Gastrocnemius medialis (tissue), 4 donors: ENCODE results near the gene MERTK.

Source experiments
- POLR2A ChIP-seq, 2 donors: fragments of 450-650 bp; IDR thresholded peaks; one replicate each; pipeline ENCODE4 v1.6.1; 2017; ENCODE audit warnings: antibody characterized with exemption in 2 of 2, mild to moderate bottlenecking in 2 of 2, moderate library complexity in 2 of 2
- TF ChIP-seq, protein P1 (sequence below), 5 experiments: fragments of 450-650 bp in 3 of 5; fragments of 200-600 bp in 2 of 5; sonication (generic) in 2 of 5; IDR thresholded peaks in 4 of 5; conservative IDR thresholded peaks in 1 of 5; 1 replicate in 4 of 5; 2 replicates in 1 of 5; pipeline ENCODE4 v1.5.1; 2016 to 2019; ENCODE audit warnings: antibody characterized with exemption in 5 of 5, mild to moderate bottlenecking in 3 of 5, moderate library complexity in 3 of 5

DNA sequence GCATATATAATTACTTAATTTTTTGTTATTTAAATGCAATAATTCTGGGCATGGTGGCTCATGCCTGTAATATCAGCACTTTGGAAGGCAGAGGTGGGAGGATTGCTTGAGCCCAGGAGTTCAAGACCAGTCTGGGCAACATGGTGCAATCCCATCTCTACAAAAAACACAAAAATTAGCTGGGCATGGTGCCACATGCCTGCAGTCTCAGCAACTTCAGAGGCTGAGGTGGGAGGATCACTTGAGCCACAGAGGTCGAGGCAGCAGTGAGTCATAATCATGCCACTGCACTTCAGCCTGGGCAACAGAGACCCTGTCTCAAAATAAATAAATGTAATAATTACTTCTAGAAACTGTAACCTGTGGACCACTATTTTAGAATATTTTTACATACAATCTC is 135.2 kb downstream of the MERTK start:
- TF ChIP-seq, protein P1, sequence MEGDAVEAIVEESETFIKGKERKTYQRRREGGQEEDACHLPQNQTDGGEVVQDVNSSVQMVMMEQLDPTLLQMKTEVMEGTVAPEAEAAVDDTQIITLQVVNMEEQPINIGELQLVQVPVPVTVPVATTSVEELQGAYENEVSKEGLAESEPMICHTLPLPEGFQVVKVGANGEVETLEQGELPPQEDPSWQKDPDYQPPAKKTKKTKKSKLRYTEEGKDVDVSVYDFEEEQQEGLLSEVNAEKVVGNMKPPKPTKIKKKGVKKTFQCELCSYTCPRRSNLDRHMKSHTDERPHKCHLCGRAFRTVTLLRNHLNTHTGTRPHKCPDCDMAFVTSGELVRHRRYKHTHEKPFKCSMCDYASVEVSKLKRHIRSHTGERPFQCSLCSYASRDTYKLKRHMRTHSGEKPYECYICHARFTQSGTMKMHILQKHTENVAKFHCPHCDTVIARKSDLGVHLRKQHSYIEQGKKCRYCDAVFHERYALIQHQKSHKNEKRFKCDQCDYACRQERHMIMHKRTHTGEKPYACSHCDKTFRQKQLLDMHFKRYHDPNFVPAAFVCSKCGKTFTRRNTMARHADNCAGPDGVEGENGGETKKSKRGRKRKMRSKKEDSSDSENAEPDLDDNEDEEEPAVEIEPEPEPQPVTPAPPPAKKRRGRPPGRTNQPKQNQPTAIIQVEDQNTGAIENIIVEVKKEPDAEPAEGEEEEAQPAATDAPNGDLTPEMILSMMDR (IDR thresholded peaks at IDR 0.05 in 4 of 5, conservative IDR thresholded peaks at IDR 0.05 in 1 of 5): no peak
- TF ChIP-seq POLR2A (IDR thresholded peaks at IDR 0.05): no peak
